HG03139 (cell line): Measurements from ENCODE around the gene NBPF1.
"Not testable (repeated sequence)": the region's sequence is repeated elsewhere in the genome, so short reads cannot be mapped to it uniquely, and the experiment has no call there.

Experiments
- ATAC-seq: cut with Tn5 transposase; IDR thresholded peaks from one replicate; pipeline ENCODE4 v1.9.1; 2021; ENCODE audit not compliant: unreplicated experiment

The NBPF1 gene

DNA sequence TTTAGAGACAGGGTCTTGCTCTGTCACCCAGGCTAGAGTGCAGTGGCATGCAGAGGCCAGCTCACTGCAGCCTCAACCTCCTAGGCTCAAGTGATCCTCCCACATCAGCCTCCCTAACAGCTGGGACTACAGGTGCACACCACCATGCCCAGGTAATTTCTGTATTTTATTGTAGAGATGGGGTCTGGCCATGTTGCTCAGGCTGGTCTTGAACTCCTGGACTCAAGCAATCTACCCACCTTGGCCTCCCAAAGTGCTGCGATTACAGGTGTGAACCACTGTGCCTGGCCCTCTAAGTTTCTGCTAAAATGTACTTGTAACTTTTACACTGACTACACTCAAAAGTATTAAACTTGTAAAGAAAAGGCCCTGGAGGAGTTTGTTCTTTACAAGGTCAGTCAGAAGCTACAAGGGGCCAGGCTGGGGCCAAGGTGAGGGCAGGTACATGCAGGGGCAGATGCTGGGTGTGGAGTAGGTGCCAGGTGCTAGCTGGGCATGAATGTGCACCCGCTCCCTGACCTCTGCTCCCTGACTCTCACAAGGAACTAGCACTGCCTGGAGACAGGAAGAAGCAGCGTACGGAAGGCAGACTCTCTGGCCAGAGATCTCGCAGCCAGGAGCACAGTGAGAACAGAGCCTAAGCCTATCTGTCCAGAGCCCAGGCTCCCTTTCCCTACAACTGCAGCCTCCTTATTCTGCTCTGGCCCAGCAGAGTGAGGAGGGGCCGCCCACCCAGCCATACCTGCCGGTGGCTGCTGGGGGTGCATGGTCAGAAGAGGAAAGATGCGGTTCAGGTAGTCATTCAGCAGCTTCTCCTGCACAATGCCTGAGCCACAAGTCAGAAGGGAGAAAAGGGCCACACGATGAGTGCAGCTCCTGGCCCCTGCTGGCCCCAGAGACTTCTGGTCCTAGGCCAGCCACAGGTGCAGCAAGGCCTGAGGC, 28.9 kb upstream of the NBPF1 start:
- ATAC-seq, result not testable (repeated sequence)

GRCh38 chr1:16641159-16641975, 28.0 kb upstream of the NBPF1 start:
- not testable (repeated sequence) for ATAC-seq

DNA sequence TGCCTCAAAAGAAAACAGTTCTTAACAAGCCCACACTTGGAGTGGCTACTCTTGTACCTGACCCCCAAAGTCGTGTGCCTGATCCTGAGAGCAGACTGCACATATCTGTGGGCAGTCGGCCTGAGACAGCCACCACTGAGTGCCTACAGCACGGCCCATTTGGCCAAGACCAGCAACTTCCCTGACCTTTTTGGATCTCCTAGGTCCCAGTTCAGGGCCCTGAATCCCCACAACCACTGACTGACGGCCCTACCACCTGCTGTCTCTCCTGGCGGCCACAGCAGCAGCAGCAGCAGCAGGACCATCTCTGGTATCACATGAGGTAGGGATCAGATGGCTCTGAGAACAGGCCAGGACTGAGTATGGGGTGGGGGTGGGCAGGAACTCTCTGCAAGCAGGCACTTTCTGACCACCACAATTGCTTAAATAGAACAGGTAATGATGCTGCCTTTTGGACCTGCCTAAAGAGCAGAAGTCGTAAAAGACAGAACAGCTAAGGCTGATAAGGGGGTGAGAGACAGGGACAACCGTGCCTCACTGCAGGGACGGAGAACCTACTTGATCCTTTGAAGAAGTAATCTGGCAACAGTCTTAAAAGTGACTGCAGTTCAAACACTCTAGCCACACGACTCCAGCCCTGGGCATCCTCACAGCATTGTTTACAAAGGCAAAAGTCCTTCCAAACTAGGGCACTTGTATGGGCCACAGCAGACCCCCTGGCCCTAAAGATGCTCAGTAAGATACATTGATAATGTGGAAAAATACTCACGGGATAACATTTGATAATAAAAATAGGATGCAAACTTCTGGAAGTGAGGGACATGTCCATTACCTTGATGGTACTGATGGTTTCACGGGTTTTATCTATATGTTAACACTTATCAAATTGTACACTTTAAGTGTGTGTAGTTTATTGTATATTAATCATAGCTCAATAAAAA, 26.0 kb upstream of the NBPF1 start:
- ATAC-seq, result not testable (repeated sequence)

DNA sequence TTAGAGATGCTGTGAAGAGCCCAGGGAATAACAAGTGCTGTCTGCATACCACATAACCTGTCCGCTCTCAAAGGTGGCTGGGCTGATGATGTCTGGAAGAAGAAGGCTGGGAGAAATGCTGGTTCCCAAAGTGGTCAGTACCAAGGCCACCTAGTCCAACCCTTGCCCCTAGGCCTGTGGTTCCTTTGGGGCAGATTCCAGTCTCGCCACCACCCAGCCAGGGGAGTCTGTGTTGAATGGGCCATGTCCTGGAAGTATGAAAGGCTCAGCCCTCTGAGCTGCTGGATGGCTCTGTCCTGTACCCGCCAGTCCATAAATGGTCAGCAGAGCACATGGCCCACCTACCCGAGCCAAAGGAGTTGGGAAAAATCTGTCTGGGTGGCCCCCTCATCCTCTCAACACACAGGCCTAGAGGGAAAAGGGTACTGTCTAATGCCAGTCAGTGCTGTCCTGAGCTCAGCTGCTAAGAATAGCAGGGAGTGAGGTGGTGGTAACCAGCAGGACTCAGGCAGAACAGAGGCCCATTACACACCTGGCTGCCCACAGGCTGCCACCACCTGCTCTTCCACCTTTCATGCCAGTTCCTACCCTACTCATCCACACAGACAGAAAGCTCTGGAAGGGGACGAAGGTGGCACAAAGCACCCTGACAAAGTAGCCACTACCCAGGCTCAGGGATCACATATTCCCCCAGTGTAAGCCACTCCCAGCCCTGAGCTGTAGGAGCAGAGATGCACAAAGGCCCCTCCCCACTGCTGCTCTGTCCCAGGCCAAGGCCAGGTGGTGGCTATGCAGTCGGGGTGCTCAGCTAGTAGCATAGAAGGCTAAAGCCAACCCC, 24.8 kb upstream of the NBPF1 start:
- ATAC-seq, result not testable (repeated sequence)

GRCh38 chr1:16636551-16637195, 23.3 kb upstream of the NBPF1 start:
- ATAC-seq, result not testable (repeated sequence)

GRCh38 chr1:16635959-16636358, 22.6 kb upstream of the NBPF1 start:
- ATAC-seq, result not testable (repeated sequence)

GRCh38 chr1:16633540-16634282, 20.3 kb upstream of the NBPF1 start:
- not testable (repeated sequence) for ATAC-seq

DNA sequence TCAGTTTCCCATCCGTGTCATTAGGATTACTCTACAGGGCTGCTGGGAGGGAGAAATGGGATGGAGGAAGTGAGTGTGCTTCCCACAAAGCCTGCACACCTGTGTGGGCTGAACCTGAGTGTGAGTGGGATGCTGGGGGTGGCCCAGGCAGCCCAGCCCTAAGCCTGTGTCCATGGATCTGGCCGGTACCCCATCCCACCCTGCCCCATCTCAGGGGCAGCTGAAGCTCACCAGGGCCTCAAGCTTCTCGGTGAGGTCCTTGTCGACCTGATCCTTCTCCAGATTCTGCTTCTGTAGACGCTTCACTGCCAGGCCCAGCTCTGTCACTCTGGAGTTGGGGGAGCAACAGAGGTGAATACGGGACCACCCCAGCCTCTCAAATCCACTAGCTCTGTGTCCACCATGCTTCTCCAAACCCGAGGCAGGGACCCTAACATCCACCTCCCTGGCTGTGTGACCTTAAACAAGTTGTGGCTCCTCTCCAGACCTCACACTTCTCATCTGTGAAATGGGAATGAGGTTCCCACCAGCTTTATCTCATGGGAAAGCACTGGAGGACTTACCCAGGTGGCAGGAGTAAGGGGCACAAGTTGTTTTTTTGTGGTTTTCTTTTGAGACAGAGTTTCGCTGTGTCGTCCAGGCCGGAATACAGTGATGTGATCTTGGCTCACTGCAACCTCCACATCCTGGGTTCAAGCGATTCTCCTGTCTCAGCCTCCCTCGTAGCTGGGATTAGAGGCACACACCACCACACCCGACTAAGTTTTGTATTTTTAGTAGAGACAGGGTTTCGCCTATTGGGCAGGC, 18.9 kb upstream of the NBPF1 start:
- ATAC-seq, result not testable (repeated sequence)

DNA sequence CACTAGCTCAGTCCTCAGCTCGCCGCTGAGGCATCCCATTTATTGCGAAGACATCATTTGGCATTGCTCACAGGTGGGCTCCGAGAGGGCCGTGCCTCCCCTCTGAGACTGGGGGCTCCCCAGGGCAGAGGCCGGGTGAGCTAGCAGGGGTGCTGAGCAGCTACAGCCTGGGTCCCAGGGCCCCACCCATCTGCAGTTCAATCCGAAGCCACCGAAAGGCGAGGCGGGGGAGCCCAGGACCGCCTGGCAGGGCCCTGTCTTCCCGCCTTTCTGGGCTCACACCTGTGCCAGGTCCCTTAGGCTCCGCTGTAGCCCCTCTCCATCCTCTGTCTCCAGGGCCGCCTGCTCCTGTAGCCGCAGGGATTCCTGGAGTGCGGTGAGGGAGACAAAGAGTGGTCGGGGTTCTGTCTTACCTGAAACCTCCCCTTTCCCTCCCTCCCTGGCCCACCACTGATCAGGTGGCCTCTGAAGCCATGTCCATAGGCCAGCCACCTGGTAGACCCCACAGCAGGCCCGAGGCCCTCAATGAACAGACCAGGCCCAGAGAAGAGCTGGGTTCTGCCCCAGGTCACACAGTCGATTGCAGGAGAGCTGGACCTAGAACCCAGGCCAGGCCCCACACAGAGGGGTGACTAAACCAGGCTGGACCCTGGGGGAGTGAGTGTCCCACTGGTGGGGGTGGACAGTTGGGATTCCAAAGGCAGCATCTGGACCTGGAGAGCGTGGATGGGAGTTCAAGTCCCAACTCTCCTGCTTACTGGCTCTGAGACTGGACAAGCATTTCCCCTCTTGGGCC, 18.1 kb upstream of the NBPF1 start:
- ATAC-seq, result no peak

DNA sequence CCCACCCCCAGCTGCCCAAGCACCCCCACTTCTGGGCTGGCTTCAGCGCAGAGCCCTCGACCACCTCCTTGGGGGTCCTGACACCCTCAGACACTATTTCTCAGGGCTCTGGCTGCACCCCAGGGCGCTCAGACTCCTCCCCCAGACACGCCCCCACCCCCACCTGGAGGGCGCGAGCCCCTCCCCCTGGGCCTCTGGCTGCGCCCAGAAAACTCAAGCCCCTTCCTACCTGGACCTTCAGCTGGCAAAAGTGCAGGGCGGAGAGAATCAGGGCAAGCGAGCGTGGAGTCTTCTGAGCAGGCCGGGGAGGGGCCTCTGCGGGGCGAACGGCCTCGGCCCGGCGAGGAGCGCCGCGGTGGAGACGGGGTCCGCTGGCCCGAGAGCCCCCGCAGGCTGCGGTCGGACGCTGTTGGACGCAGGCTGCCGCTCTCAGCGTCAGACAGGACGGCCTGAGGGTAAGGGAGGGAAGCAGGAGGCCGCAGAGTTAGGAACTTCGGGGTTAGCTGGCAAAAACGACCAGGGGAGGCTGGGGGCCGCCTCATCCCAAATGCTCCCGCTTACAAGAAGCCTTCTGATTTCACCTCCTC, 17.4 kb upstream of the NBPF1 start:
- no peak for ATAC-seq

DNA sequence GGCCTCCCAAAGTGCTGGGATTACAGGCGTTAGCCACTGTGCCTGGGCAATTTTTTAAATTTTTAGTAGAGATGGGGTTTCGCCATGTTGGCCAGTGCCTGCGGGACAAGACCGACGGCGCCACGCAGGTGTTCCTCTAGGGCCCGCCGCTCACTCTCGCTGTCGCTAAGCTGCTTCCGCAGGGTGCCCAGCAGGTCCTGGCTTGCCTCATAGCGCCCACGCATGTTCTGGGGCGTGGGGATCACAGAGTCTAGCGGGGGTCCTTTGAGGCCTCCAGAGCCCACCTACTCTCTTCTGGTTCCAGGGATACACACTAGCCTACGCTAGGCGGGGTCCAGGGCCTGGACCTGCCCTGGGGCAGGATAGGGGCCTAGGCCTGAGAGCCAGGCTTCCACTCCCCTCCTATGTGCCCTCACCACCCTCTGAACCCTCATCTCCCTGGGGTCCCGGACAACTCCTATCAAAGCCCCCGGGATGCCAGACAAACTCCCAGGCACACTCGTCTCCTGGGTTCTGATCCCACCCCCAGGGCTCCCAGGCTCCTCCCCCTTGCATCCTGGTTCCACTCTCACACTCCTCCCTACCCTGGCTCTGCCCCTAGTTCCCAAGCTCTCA, 16.7 kb upstream of the NBPF1 start:
- ATAC-seq, result not testable (repeated sequence)

- no peak for ATAC-seq
These were observed 15.2 kb upstream of the NBPF1 start for GRCh38 chr1:16628361-16629111.

GRCh38 chr1:16626409-16626983, 13.1 kb upstream of the NBPF1 start:
- not testable (repeated sequence) for ATAC-seq

DNA sequence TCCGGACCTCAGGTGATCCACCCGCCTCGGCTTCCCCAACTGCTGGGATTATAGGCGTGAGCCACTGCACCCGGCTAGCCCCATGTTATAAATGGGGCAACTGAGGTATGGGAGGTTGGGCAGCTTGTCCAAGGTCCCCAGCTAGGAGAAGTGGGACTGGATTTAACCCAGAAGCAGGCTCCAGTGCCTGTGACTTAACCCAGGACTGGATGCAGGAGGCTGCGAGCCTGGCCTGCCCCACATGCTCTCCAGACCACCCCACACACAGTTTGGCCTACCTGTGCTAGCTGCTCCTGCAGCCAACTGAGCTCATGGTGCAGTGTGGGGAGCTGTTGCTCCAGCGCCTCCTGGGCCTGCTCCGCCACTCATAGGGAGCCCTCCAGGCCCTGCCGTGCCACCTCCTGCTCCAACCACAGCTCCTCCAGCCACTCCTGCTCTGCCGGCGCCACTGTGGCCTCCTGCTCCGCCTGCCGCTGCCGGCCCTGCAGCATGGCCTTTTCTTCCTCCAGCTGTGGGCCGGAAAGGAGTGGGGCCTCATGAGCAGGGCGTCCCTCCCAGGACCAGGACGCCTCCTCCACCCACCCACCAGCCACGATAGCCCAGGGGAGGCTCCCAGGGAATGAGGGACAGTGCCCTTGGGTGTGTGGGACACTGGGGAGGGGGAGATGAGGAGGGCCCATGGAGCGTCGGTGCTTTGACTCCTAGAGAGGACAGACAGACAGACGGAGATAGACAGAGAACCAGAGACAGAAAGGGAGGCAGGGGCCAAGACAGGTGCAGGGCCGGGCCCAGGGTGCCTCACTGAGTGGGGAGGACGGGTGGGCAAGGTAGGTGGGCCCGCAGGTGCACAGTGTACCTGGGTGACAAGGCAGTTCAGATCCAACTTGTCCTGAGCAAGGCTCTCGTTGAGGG, 12.4 kb upstream of the NBPF1 start:
- ATAC-seq, result no peak
